HT1080 (cell line): Measurements from ENCODE around the gene SYT9. TPM values are rescaled to one million over a fixed set of nuclear protein-coding genes. Genes with fewer than 3 reads are reported as not detected.
"Not testable (repeated sequence)": the region's sequence is repeated elsewhere in the genome, so short reads cannot be mapped to it uniquely, and the experiment has no call there.

Experiments used
- DNase-seq: peaks from one replicate; pipeline ENCODE4 v3.0.0-alpha.2; 2015; ENCODE audit warnings: low read depth
- total RNA-seq: library from RNA; depleted of rRNA; stranded (reverse); fragments of >200 nt; shearing (Covaris generic); gene quantifications from 2 replicates; pipeline ENCODE4 v1.2.3, GENCODE V29; 2014

Gene SYT9
- total RNA-seq, 1 experiment from 2014 or later: 0.11 TPM

- no peak for DNase-seq
These were observed 81.3 kb downstream of the SYT9 start for GRCh38 chr11:7332962-7333361.

GRCh38 chr11:7335442-7335841 is 83.7 kb downstream of the SYT9 start:
- not testable (repeated sequence) for DNase-seq

GRCh38 chr11:7341551-7341950 is 89.8 kb downstream of the SYT9 start:
- no peak for DNase-seq

- DNase-seq: no peak
These were observed 96.1 kb downstream of the SYT9 start for GRCh38 chr11:7347611-7348431.

GRCh38 chr11:7348432-7349304 is 97.0 kb downstream of the SYT9 start:
- no peak for DNase-seq

- no peak for DNase-seq
These were observed 99.5 kb downstream of the SYT9 start for GRCh38 chr11:7351228-7351627.

- DNase-seq: peak; percentile 26
These were observed 101.4 kb downstream of the SYT9 start for GRCh38 chr11:7353100-7353499.

GRCh38 chr11:7364660-7365059 is 113.0 kb downstream of the SYT9 start:
- no peak for DNase-seq

GRCh38 chr11:7367803-7368202 is 116.1 kb downstream of the SYT9 start:
- no peak for DNase-seq

- DNase-seq: no peak
These were observed 124.7 kb downstream of the SYT9 start for GRCh38 chr11:7376386-7376785.

- no peak for DNase-seq
These were observed 130.2 kb downstream of the SYT9 start for GRCh38 chr11:7381937-7382336.

GRCh38 chr11:7383406-7383805 is 131.7 kb downstream of the SYT9 start:
- no peak for DNase-seq

- no peak for DNase-seq
These were observed 133.0 kb downstream of the SYT9 start for GRCh38 chr11:7384691-7385090.

GRCh38 chr11:7385532-7385931 is 133.8 kb downstream of the SYT9 start:
- no peak for DNase-seq

- DNase-seq: no peak
These were observed 162.5 kb downstream of the SYT9 start for GRCh38 chr11:7413961-7414915.

GRCh38 chr11:7414973-7415817 is 163.5 kb downstream of the SYT9 start:
- no peak for DNase-seq

- DNase-seq: no peak
These were observed 164.4 kb downstream of the SYT9 start for GRCh38 chr11:7416080-7416479.

- no peak for DNase-seq
These were observed 165.6 kb downstream of the SYT9 start for GRCh38 chr11:7417328-7417727.

GRCh38 chr11:7418061-7418460 is 166.4 kb downstream of the SYT9 start:
- peak; percentile 64 for DNase-seq

GRCh38 chr11:7418906-7419305 is 167.2 kb downstream of the SYT9 start:
- no peak for DNase-seq
